ENCODE measurements around the gene MKI67. TPM values are rescaled to one million over a fixed set of nuclear protein-coding genes. Genes with fewer than 3 reads are reported as not detected.
A peak's percentile ranks its signal among the peaks of the same experiment; 100 is the strongest.

MKI67 gene
- total and polyA plus RNA-seq, 2 of the 13 experiments (the other 11 are each of a cell fraction or from before 2014, with no cell fraction given) = 6.7 to 22.9 TPM

- TF ChIP-seq CCDC6 (CRISPR knock-in tag; IDR thresholded peaks at IDR 0.05) = peak; percentile 31; the same call in 1 of the 2 replicates
- TF ChIP-seq ZNF256 (CRISPR knock-in tag; conservative IDR thresholded peaks at IDR 0.05) = no peak
- peak; percentile 55; the same call in 1 of the 2 replicates for TF ChIP-seq MYC (CRISPR knock-in tag; IDR thresholded peaks at IDR 0.05; ENCODE audit: borderline replicate concordance)
- peak; percentile 54; the same call in 1 of the 2 replicates for TF ChIP-seq DRAP1 (CRISPR knock-in tag; IDR thresholded peaks at IDR 0.05)
- TF ChIP-seq GRHL1 (CRISPR knock-in tag; conservative IDR thresholded peaks at IDR 0.05) = no peak
- TF ChIP-seq PTBP1 (IDR thresholded peaks at IDR 0.05; ENCODE audit: low read depth, low read length, poor library complexity, severe bottlenecking) = no peak
- TF ChIP-seq ZNF672 (CRISPR knock-in tag; IDR thresholded peaks at IDR 0.05) = no peak
- no peak for TF ChIP-seq ZNF160 (CRISPR knock-in tag; IDR thresholded peaks at IDR 0.05)
- TF ChIP-seq, protein P1, sequence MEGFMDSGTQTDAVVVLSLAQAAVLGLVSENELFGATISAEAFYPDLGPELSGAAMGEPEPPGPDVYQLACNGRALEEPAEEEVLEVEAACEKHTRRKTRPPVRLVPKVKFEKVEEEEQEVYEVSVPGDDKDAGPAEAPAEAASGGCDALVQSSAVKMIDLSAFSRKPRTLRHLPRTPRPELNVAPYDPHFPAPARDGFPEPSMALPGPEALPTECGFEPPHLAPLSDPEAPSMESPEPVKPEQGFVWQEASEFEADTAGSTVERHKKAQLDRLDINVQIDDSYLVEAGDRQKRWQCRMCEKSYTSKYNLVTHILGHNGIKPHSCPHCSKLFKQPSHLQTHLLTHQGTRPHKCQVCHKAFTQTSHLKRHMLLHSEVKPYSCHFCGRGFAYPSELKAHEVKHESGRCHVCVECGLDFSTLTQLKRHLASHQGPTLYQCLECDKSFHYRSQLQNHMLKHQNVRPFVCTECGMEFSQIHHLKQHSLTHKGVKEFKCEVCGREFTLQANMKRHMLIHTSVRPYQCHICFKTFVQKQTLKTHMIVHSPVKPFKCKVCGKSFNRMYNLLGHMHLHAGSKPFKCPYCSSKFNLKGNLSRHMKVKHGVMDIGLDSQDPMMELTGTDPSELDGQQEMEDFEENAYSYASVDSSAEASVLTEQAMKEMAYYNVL (CRISPR knock-in tag; IDR thresholded peaks at IDR 0.05; ENCODE audit: borderline replicate concordance) = peak; percentile 56; the same call in 1 of the 2 replicates
- TF ChIP-seq CERS6 (CRISPR knock-in tag; IDR thresholded peaks at IDR 0.05) = no peak
- no peak for TF ChIP-seq ZNF557 (CRISPR knock-in tag; IDR thresholded peaks at IDR 0.05)
- TF ChIP-seq, protein P2, sequence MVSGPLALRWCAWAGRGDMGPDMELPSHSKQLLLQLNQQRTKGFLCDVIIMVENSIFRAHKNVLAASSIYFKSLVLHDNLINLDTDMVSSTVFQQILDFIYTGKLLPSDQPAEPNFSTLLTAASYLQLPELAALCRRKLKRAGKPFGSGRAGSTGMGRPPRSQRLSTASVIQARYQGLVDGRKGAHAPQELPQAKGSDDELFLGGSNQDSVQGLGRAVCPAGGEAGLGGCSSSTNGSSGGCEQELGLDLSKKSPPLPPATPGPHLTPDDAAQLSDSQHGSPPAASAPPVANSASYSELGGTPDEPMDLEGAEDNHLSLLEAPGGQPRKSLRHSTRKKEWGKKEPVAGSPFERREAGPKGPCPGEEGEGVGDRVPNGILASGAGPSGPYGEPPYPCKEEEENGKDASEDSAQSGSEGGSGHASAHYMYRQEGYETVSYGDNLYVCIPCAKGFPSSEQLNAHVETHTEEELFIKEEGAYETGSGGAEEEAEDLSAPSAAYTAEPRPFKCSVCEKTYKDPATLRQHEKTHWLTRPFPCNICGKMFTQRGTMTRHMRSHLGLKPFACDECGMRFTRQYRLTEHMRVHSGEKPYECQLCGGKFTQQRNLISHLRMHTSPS (CRISPR knock-in tag; IDR thresholded peaks at IDR 0.05; ENCODE audit: low read depth) = no peak
- TF ChIP-seq, protein P3, sequence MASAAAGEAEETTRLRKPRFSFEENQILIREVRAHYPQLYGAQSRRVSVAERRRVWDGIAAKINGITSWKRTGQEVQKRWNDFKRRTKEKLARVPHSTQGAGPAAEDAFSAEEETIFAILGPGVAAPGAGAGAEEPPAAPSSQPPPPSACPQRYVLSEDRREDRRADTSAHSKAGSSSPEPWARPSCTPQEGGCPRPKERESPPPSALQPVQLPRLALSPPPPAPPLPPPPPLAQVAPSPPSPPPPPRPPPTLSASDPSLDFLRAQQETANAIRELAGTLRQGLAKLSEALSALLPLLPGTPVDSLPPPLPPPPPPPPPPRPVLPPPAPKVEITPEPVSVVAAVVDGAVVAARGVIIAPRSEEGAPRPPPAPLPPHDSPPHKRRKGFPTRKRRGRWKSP (CRISPR knock-in tag; IDR thresholded peaks at IDR 0.05) = 0 out of 2 replicates have a peak, but pooled peaks have one; percentile 29
- TF ChIP-seq NCOR1 (IDR thresholded peaks at IDR 0.05; ENCODE audit: borderline replicate concordance, low read length) = peak; percentile 92
- no peak for TF ChIP-seq MLXIP (CRISPR knock-in tag; IDR thresholded peaks at IDR 0.05; ENCODE audit: borderline replicate concordance)
Measured at GRCh38 chr10:128156999-128157755, 31.0 kb upstream of the MKI67 start (continued).
